ENCODE data around the gene STEAP1B.

STEAP1B gene

GRCh38 chr7:22394739-22395138 lies 105.2 kb downstream of the STEAP1B start:
- in situ Hi-C loops (cut with MboI; ENCODE audit: low pct_unique_long_range_greater_than_20kb, low sequenced_read_pairs, unreplicated experiment) = no loop called here
- DNase-seq (ENCODE audit: low spot score) = no peak
- no peak for TF ChIP-seq CTCF (IDR thresholded peaks at IDR 0.05; ENCODE audit: extremely low read depth, insufficient read depth, missing control alignments)

GRCh38 chr7:22393913-22394729 lies 105.9 kb downstream of the STEAP1B start:
- in situ Hi-C loops (cut with MboI; ENCODE audit: low pct_unique_long_range_greater_than_20kb, low sequenced_read_pairs, unreplicated experiment) = no loop called here
- no peak for TF ChIP-seq CTCF (IDR thresholded peaks at IDR 0.05; ENCODE audit: extremely low read depth, insufficient read depth, missing control alignments)
- DNase-seq (ENCODE audit: low spot score) = no peak

- TF ChIP-seq CTCF (IDR thresholded peaks at IDR 0.05; ENCODE audit: extremely low read depth, insufficient read depth, missing control alignments) = no peak
- DNase-seq (ENCODE audit: low spot score) = no peak
- in situ Hi-C loops (cut with MboI; ENCODE audit: low pct_unique_long_range_greater_than_20kb, low sequenced_read_pairs, unreplicated experiment) = no loop called here
Observed at GRCh38 chr7:22390516-22390915, 109.5 kb downstream of the STEAP1B start.

GRCh38 chr7:22389892-22390291 lies 110.1 kb downstream of the STEAP1B start:
- no peak for TF ChIP-seq CTCF (IDR thresholded peaks at IDR 0.05; ENCODE audit: extremely low read depth, insufficient read depth, missing control alignments)
- no peak for DNase-seq (ENCODE audit: low spot score)
- in situ Hi-C loops (cut with MboI; ENCODE audit: low pct_unique_long_range_greater_than_20kb, low sequenced_read_pairs, unreplicated experiment) = no loop called here

GRCh38 chr7:22387583-22387982 lies 112.4 kb downstream of the STEAP1B start:
- DNase-seq (ENCODE audit: low spot score) = no peak
- TF ChIP-seq CTCF (IDR thresholded peaks at IDR 0.05; ENCODE audit: extremely low read depth, insufficient read depth, missing control alignments) = no peak
- in situ Hi-C loops (cut with MboI; ENCODE audit: low pct_unique_long_range_greater_than_20kb, low sequenced_read_pairs, unreplicated experiment) = no loop called here

GRCh38 chr7:22386865-22387264 lies 113.1 kb downstream of the STEAP1B start:
- DNase-seq (ENCODE audit: low spot score) = no peak
- no peak for TF ChIP-seq CTCF (IDR thresholded peaks at IDR 0.05; ENCODE audit: extremely low read depth, insufficient read depth, missing control alignments)
- in situ Hi-C loops (cut with MboI; ENCODE audit: low pct_unique_long_range_greater_than_20kb, low sequenced_read_pairs, unreplicated experiment) = no loop called here

Data from GM13977 (cell line).